ENCODE results near the gene TRIM74.
"Not testable (repeated sequence)": the region's sequence is repeated elsewhere in the genome, so short reads cannot be mapped to it uniquely, and the experiment has no call there.

Gene TRIM74

DNA sequence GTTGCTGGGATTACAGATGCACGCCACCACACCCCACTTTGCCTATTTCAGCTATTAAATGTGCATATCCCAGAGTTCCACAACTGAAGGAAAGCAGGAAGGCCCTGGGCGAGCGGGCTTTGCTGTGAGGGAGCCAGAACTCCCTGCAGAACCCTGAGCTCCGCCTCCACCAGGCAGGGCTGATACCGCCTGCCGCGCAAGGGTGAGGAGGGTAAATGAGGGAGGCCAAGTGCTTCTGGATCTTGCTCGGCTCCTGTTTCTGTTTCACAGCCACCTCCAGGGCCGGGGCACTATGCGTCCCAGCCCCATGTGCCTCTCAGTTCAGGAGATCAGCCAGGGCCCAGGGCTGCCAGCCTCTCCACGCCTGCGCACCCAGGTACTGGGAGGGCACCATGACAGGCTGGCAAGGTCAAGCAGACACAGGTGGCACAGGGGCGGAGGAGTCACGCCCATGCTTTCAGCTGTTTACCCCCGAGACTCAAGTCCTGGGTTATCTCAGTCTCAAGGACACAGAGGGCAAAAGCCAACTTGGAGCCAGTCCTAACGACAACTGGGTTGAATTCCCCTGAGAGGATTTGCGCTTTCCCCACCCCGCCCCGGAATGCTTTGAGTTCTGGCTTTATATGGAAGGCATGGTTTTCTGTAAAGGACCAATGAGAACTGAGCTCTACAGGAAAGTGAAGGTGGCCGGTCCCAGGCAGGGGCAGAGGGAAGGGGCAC is 8.5 kb downstream of the TRIM74 start:
- DNase-seq (ENCODE audit: low spot score); FAIRE-seq: not testable (repeated sequence)

DNA sequence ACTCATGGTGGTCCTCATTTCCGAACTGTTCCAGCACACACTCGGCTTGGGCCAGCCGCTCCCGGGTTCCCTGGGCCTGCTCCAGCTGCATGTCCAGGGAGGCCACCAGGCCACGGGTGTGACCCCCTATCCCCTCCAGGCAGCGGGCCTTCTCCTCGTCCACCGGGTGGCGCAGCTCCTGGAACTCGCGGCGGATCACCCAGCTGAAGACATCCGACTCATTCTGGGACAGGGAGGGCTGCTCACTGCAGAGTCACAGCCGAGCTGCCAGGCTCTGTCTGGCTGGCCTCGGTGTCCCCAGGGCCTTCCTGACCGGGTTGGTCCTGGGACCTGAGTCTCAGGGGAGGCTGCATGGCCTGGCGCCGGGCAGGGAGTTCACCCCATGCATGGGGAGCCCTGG is 9.2 kb downstream of the TRIM74 start:
- not testable (repeated sequence) for DNase-seq (ENCODE audit: low spot score); FAIRE-seq

DNA sequence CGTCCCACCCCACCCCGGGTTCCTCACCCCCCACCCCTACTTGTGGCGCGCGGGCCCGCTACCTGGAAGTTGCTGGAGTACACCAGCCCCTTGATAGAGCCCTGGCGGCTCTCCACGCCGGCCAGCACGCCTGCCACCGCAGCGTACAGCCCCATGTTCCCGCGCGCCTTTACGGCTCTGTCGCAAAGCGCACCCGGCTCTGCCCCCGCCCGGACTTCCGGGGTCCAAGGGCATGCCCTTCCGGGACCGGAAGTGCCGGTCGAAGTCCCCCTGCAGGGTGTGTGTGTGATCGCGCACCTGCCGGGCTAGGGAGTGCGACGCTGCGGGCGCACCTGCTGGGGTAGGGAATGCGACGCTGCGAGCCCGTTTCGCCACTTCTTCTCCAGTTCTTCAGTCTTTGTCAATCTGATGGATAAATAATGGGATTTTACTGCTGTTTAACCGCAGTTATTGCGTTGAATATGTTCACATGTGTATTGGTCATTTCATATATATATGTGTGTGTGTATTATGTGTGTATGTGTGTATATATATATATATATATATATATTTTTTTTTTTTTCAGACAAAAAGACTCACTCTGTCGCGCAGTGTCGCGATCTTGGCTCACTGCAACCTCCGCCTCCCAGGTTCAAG is 14.6 kb downstream of the TRIM74 start:
- DNase-seq (ENCODE audit: low spot score); FAIRE-seq: not testable (repeated sequence)

DNA sequence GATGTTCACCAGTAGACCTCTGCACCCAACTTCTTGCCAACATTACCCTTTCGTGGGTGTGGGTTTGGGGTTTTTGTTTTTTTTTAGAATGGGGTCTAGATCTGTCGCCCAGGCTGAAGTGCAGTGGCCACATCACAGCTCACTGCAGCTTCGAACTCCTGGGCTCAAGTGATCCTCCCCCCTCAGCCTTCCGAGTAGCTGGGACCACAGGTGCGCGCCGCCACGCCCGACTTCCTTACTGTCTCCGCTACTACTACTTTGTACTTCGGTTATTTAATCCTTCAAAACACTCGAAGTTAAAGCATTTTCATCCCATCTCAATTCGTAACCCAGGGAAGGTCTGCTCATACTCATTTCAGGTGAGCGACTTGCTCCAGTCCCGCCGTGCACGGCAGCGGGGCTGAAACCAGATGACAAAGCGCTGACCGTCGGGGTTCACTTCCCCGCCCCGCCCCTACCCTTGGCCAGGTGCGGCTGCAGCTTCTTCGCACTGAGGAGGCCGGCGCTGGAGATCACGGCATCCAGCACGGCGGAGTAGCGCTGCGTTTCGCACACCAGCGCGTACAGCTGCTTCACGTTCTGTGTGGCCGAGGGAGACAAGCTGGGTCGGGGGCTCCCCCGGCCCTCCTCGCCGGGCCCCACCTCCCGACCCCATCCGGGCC is 15.2 kb downstream of the TRIM74 start:
- not testable (repeated sequence) for FAIRE-seq; DNase-seq (ENCODE audit: low spot score)

DNA sequence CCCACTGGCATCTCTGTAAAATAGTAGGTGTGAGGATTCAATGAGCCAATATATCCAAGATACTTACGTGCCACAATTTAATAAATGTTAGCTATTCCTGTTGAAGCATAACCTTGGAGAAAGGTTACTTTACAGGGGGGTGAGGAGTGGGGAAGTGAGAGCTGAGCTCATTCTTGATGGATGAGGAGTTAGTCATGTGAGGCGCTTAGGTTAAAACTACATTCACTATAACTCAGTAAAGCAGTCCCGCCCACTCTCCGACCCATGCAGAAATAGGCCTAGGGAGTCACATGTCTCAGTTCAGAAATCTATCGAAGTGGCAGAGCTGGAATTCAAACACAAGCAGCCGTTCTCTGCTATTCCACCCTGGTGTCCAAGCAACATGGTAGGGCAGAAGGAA is 18.8 kb downstream of the TRIM74 start:
- not testable (repeated sequence) for DNase-seq (ENCODE audit: low spot score); FAIRE-seq

DNA sequence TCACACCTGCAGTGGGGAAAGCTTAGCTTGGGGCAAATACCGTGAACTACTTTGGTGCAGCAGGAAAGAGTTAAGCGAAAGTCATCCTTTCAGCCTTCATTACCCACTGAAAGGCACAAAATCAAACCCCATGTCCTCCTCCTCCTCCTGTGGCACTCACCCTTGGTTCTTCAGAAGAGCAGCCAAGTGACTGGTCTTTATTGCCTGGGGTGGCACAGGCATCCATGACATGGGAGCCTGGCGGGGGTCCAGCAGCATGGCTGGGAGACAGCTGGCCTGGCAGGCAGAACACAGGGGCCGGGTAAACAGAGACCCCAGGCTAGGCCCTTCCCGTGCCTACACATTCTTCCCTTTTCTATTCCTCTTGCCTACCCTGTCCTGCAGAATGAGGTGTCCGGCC is 19.6 kb downstream of the TRIM74 start:
- not testable (repeated sequence) for DNase-seq (ENCODE audit: low spot score); FAIRE-seq

DNA sequence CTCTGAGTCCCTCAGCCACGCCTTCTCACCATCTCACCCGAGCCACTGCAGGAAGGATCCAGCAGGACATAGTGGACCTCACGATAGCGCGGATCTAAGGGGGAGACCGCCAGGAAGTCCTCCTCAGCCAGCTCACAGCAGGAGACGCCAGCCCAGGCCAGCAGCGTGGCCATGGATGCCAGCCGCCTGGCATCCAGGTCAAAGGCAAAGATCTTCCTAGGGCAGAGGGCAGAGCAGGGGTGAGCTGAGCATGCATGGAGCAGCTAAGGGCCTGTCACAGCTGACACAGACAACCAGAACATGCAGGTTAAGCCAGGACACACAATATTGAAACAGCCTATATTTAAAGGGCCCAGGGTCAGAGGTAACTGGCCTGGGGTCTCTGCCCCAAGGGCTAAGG is 20.0 kb downstream of the TRIM74 start:
- not testable (repeated sequence) for DNase-seq (ENCODE audit: low spot score); FAIRE-seq

DNA sequence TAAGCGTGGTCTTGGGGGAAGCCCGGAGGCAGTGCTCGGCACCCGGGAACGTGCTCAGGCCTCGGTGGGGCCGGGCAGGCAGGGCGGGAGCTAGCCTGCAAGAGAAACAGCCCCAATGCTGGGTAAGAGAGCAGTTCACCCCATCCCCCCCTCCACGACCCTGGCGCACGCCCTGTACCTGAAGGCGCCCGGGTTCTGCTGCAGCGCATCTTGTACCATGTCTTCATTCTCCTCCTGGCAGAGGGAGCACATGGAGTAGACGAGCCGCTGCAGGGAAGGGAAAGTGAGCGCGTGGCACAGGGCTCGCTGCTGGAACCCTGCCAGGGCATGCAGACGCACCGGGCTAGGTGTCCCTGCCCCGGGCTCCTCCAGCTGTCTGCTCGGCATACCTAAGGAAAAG is 20.6 kb downstream of the TRIM74 start:
- FAIRE-seq: not testable (repeated sequence)

DNA sequence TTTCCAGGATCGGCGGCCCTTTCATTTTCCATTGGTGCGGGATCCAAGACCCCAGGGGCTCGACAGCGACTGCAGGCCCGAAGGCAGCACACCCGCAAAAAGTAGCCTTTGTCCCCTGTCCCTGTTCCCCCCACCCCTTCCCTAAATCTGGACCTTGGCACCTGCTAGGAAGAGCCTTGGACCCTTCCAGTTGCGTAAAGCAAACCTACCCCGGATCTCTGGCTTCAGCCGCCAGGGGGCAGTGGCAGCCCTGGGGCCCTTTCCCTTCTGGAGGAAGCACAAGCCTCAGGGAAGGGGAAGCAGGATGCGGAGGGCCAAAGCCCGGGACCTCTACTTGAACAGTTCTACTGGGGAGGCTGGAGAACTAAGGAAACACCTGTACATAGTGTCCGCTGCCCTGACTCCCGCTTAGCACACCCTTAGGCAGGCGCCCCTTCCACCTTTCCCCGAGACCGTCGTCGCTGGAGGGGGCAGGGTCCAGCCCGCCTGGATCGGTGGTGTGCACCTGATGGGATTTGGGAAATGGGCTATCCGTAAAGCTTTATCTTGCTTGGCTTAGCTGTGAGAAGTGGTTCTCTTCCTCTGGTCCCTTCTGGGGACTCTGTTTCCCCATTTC is 23.0 kb downstream of the TRIM74 start:
- not testable (repeated sequence) for FAIRE-seq; DNase-seq (ENCODE audit: low spot score)

More for the DNA sequence above, 20.6 kb downstream of the TRIM74 start:
- DNase-seq (ENCODE audit: low spot score): not testable (repeated sequence)

DNA sequence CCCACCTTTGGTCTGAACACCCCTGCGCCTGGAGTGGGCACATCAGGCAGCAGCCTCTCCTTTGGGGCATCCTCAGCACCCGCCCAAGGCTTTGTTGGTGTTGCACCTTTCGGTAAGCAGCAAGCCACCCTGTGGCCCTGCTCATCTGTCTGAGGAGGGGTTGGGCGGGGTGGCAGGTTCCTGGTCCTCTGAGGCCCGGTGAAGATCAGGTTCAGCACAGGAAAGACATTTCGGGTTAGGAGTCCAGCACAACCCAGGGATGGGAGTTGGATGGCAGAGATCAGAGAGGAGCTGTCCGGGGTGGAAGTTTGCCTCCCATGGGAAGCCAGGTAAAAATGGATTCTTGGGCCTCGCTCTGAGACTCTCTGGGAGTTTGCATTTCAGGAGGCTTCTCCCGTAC is 23.7 kb downstream of the TRIM74 start:
- FAIRE-seq; DNase-seq (ENCODE audit: low spot score): not testable (repeated sequence)

DNA sequence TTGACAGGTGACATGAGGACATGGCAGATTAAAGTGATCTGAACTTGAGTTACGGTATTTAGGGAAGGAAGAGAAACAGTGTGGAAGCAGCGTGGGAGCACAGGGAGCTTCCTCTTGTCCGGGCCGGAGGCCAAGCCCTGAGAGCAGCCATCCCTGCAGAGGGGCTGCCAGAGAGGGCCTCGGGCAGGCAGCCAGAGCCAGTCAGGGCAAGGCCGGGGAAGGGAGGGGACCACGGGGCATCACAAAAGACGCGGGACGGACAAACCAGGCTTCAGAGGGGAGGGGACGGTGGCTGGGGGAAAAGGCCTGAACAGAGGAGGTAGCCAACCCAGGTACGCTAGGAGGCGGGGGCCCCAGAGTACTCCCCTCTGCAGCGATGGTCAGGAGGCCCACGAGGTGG is 24.3 kb downstream of the TRIM74 start:
- not testable (repeated sequence) for DNase-seq (ENCODE audit: low spot score); FAIRE-seq

DNA sequence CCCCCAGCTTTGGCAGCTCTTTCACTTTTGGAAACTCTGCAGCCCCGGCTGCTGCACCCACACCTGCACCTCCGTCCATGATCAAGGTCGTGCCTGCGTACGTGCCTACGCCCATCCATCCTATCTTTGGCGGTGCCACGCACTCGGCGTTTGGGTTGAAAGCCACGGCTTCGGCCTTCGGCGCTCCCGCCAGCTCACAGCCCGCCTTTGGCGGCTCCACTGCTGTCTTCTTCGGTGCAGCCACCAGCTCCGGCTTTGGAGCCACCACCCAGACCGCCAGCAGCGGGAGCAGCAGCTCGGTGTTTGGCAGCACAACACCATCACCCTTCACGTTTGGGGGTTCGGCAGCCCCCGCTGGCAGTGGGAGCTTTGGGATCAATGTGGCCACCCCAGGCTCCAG is 26.3 kb downstream of the TRIM74 start:
- not testable (repeated sequence) for FAIRE-seq; DNase-seq (ENCODE audit: low spot score)

DNA sequence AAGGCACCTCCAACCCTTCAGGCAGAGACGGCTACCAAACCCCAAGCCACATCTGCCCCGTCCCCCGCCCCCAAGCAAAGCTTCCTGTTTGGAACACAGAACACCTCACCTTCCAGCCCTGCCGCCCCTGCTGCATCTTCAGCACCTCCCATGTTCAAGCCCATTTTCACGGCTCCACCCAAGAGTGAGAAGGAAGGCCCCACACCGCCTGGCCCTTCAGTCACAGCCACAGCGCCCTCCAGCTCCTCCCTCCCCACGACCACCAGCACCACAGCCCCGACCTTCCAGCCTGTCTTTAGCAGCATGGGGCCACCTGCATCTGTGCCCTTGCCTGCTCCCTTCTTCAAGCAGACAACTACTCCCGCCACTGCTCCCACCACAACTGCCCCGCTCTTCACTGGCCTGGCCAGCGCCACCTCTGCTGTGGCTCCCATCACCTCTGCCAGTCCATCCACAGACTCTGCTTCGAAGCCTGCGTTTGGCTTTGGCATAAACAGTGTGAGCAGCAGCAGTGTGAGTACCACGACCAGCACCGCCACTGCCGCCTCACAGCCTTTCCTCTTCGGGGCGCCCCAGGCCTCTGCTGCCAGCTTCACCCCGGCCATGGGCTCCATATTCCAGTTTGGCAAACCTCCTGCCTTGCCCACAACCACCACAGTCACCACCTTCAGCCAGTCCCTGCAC is 27.1 kb downstream of the TRIM74 start:
- not testable (repeated sequence) for DNase-seq (ENCODE audit: low spot score); FAIRE-seq

DNA sequence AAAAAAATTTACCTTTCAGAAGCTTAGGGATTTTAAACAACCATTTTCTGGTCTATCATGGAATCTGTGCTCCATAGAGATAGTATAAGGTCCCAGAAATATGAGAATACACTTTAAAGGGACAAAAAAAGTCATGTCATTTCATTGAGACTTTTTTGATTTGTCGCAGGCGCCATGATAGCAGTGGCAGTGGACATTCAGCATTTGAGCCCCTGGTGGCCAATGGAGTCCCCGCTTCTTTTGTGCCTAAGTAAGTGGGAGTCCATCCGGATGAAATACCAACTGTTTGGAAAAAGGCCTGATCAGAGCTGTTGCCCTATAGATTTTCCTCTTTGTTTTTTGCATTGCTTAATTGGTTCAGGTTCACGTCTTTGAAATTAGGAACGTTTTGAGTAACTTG is 41.0 kb downstream of the TRIM74 start:
- FAIRE-seq; DNase-seq (ENCODE audit: low spot score): not testable (repeated sequence)

DNA sequence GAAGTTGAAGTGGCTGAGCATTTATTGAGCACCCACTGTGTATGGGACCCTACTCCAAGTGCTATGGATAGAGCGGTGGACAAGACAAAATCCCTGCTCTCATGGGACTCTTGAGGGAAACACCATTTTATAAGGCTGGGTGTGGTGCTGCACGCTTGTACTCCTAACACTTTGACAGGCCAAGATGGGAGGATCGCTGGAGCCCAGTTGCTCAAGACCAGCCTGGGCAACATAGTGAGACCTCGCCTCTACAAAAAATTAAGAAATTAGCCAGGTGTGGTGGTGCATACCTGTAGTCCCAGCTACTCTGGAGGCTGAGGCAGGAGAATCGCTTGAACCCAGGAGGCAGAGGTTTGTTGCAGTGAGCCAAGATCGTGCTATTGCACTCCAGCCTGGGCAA is 41.5 kb downstream of the TRIM74 start:
- not testable (repeated sequence) for DNase-seq (ENCODE audit: low spot score); FAIRE-seq

DNA sequence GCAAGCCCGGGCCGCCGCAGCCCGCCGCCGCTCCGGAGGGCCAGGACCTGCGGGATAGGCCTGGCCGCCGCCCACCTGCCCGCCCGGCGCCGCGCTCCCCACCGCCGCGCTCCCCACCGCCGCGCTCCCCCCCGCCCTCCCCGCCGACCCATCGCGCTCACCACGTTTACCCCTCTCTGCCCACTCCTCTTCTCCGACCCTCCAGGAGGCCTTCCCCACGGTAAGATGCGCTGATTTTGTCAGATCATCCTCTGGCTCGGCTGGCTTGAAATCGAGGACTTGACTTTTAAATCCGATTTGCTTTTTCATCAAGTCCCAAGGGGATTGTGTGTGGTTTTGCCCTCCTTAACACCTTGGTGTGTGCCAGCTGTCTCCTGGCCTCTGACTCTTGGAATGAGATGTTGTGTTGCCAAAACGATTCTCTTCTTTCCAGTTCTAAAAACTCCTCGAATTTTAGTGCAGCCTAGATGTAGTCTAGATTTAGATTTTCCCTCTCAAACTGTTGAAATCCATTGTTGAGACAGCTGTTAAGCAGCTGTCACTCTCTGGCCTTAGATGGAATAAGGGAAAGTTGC is 43.6 kb downstream of the TRIM74 start:
- DNase-seq (ENCODE audit: low spot score): peak; percentile 18
- FAIRE-seq: no peak

DNA sequence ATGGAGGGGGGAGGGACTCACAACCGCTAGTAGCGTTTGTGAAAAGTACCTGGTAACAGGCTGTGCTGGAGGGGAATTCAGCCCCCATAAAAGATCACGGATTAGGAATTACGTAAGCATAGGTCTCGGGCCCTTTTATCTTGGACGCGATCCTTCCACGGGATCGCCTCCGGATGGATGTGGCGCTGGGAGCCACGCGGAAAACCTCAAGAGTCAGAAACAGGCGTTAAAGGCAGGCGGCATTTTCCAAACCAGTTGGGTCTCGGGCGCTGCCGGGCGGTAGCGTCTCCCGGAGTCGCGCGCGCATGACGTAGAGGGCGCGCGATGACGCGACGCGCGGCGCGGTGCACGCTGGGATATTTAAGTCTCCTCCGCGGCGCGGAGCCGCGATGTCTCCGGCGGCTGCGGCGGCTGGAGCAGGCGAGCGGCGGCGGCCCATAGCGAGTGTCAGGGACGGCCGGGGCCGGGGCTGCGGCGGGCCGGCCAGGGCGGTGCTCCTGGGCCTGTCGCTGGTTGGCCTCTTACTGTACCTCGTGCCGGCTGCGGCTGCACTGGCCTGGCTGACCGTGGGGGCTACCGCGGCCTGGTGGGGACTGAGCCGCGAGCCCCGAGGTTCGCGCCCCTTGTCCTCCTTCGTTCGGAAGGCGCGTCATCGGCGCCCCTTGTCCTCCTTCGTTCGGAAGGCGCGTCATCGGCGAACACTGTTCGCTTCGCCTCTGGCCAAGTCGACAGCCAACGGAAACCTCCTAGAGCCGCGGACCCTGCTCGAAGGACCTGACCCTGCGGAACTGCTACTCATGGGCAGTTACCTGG is 44.3 kb downstream of the TRIM74 start, which contains the start of gene POM121:
TSS of gene POM121 (plus strand) at position 363 of the 813 bp plus-strand sequence. CDS start at position 390, 27 bp downstream.
- DNase-seq (ENCODE audit: low spot score) (peak; percentile 95), FAIRE-seq (no peak)

DNA sequence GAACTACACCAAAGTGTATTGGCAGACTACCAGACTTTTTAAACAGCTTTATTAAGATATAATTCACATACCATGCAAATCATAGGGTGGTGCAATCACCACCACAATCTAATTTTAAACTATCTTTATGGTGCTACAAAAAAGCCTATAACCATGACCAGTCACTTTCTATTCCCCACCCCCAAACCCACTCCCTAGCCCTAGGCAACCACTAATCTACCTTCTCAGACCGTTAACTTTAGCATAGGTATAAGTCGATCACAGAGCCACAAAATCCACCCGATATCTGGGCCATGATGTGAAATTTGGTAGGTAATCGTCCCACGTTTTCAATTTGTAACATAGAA is 44.9 kb downstream of the TRIM74 start:
- no peak for FAIRE-seq
- no peak for DNase-seq (ENCODE audit: low spot score)

DNA sequence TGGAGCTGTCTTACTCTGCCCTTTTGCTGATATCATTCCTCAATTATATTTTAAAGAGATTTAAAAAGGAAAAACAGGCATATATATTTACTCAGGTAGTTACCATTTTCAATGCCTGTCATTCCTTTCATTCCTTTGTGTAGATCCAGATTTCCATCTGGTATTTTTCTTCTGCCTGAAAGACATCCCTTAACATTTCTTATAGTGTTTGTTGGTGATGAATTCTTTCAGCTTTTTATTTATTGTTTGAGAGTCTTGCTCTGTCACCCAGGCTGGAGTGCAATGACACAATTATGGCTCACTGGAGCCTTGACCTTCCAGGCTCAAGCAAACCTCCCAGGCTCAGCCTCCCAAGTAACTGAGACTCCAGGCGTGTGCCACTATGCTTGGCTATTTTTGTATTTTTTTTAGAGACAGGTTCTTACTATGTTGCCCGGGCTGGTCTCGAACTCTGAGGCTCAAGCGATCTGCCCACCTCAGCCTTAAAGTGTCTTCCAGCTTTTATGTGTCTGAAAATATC is 50.0 kb downstream of the TRIM74 start:
- FAIRE-seq: no peak

More for the DNA sequence above, 50.0 kb downstream of the TRIM74 start:
- DNase-seq (ENCODE audit: low spot score): no peak

All from urothelium cell line (cell line).